CD4-positive, alpha-beta T cell treated with Interleukin-21 for 1 hour (primary cell): ENCODE measurements around the gene MS4A13.
A peak's percentile ranks its signal among the peaks of the same experiment; 100 is the strongest.
"Not testable (repeated sequence)": the region's sequence is repeated elsewhere in the genome, so short reads cannot be mapped to it uniquely, and the experiment has no call there.

ENCODE experiments used
- DNase-seq: peaks from one replicate; pipeline ENCODE4 v3.0.0-alpha.2; 2020

The MS4A13 gene, protein sequence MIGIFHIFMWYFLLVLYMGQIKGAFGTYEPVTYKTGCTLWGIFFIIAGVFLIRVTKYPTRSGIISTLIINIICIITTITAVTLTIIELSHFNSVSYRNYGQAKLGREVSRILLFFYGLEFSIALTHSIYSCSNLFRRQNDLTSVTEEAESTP

DNA sequence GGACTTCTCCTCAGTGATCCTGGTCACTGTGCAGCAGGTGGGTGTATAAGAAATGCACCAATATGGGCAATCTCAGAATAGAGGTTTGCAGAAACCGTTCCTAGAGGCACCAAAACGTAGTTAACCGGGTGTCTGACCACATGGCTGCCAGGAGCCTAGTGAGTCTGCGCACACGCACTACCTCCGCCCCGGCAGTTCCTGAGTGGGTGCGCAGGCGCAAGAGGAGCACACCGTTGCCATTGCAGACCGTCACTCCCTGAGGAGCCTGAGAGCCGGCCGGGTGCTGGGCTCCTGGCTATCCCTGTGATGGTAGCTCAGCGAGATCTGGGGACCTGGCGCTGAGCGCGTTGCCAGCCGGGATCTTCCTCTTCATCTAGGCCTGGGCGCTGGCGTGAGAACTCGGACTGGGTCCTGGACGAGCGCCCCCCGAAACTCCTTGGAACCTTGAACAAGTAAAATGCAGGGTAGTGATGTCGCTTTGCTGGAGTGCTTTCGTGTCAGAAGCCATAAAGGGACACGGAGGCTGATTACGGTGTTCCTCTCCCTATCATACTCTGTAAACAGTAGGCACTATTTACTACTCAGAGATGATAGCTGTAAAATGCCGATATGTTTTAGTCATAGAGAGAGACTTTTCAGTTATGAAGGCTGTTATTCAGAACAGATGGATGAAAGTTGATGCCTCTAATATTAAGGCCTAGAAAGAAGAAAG lies at the start of gene MS4A13:
MS4A13 (plus strand) TSS at position 249 of the 712 bp plus-strand sequence. CDS start 2,692 bp downstream, outside the sequence.
- DNase-seq = no peak

DNA sequence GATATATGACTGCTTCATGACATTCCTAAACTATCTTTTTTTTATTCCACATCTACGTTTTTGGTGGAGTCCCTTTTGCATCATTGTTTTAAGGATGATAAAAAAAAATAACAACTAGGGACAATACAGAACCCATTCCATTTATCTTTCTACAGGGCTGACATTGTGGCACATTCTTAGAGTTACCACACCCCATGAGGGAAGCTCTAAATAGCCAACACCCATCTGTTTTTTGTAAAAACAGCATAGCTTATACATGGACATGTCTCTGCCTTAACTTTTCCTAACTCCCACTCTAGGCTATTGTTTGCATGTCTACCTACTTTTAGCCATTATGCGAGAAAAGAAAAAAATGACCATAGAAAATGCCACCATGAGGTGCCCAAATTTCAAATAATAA lies 46.4 kb upstream of the MS4A13 start:
- DNase-seq = no peak

DNA sequence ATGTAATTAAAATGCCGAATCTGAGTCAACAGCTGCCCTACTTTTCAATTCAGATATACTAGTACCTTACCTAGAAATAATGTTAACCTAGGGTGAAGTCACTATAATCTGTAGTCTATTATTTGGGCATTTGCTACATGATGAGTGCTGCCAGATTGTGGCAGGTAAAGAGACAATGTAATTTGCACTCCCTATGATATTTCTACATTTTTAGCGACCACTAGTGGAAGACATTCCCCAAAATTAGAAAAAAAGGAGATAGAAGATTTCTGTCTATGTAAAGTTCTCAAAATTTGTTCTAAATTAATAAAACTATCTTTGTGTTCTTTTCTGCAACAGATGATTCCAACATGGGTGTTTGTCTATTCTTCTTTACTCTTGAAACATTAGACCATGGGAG lies 45.5 kb upstream of the MS4A13 start:
- no peak for DNase-seq

DNA sequence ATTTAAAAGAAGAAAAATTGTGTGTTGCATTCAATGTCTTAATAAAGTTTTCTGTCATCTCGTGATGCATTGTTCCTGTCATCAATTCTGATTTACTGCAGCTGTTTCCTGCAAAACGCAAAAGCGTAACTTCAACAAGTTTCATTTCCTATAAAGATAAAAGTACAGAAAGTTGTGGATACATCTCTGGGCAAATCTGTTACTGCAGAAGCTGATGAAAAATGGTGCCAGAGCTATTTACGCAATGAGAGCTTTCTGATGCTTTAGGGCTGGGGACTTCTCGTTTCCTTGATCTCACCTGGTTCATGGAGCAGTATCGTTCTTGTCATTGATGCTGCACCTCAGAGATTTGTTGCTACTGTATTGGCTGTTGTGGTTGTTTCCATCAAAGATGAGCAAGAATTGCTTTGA lies 38.2 kb upstream of the MS4A13 start:
- DNase-seq = no peak

DNA sequence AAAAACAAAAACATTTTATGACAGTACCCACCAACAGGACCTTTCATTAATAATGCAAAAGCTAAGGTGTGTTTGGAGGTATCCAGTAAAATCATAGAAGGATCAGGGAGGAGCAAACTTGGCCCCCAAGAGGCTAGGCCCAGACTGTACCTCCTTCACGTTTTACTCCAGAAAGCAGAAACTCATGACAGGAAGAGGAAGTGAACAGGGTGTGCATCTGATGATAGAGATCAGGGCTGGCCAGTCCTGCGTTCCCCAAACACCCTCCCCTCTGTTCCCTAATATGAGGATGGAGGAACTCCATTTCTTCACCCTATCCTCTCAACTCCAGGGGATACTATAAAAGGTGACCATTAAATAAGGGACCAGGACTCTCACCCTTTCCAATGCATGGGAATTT lies 32.8 kb upstream of the MS4A13 start:
- DNase-seq = no peak

DNA sequence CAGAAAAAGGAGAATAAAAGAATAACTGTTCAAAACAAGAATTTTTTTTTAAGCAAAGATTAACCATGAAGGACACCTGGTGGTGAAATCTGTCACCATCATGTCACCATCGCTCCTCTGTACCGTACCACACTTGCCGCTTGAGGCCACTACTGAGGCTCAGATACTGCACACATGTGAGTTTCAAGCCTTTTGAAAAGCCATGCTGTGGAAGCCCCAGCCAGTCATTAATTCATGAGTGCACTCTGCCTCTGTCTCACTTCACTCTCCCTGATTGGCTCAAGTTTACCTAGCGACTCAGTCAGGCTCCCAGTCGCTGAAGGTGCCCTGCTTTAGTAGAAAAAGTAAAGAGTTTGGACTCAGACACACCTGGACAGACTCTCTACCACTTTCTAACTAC lies 29.2 kb upstream of the MS4A13 start:
- peak; percentile 26 for DNase-seq

DNA sequence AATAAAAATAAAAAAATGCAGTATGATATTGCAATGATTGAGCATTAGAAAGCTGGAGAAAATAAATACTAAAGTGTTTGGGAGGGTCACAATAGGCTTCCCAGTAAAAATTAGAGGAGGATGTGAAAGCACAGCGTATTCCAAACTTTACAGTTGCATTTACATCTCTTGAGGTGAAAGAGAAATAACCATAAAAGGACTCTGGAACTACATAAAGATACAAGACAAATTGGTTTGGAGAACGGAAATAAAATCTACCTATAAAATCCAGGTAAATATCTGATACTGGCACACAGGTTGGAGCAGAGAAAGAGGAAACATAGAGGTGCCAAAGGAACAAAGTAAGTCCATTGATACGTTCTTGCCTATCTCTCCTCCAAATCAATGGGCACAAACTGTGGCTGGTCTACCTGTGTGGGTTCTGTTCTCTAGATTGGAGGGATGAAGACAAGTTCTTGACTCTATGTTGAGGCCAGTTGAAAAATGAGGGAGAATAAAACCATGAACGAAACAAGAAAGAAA lies 22.6 kb upstream of the MS4A13 start, which contains the start of gene MS4A12:
MS4A12 (plus strand) TSS at position 291 of the 522 bp plus-strand sequence. CDS start 4,541 bp downstream, outside the sequence.
- DNase-seq = no peak

DNA sequence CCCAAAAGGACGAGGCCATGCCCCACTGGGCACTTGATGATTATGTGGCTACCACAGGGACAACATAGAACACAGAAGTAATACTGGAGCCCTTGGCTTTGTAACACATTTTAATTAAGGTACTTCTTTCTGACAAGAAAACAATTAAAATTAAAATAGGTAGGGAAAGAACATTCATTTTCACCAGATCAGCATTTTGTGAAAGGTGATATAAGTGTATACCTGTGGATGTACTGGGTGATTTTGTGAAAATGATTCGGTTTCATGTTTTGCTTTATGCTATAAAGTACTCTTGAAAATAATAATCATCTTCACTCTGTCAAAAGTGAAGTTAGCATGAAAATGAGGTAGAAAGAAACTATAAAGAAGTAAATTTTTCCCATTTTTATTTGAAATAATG lies 21.7 kb upstream of the MS4A13 start:
- no peak for DNase-seq

DNA sequence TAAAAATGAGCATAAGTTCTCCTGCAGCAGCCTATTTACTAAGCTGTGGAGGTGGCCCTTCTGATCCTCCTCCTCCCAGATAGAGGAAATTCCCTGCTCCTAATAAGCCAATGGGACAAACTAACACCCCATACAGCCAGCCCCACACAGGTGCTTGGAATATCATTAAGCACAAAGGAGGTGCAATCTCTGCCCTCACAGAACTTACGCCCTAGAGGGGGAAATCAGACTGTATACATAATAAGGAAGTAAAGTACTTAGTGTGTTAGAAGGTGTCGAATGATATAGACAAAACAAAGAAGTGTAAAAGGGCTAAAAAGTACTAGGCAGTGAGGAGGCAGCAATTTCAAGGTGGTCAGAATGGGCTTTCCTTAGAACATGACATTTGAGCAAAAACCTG lies 16.8 kb upstream of the MS4A13 start:
- no peak for DNase-seq

DNA sequence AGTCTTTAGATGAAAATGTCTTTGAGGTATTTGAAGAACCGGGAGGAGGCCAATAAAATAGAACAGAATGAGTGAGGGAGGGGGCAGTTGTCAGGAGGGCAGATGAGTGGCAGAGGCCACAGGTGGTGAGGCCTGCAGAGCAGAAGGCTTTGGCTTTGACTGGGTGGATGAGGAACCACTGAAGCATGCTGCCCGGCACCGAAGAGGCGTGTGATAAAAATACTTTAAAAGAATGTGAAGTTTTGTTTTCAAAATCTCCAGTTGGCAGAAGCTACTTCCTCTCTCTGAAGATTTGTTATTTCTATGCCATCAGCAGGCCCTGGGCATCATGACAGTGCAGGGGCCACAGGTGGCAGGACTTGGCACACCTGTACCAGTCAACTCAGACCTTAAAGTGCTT lies 16.3 kb upstream of the MS4A13 start:
- DNase-seq = no peak

DNA sequence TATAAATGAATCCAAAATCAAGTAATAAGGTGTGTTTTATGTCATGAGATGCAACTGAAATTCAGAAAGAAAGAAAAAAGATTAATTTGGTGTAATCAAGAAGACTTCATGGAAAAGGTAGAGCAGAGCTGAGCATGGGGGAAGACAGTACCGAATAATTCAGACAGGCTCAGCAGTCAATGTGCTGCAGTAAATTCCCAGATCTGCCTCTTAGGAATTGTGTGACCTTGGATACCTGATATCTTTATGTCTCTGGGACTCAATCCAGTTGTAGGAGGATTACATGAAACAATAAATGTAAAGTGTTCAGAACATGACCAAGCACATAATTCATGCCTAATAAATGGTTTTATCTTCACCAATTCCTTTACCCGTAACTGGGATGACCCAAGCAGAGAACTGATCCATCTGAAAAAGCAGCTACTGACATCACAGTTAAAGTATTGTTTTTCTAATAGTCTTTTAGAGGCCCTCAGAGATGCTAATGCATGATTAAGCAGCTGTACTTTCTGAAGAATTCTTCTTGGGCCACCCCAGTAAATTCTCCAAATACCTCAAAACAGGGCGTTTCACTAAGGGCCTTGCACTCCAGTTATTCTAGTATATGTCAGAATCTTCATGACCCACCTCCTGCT lies 14.8 kb upstream of the MS4A13 start:
- DNase-seq = no peak

DNA sequence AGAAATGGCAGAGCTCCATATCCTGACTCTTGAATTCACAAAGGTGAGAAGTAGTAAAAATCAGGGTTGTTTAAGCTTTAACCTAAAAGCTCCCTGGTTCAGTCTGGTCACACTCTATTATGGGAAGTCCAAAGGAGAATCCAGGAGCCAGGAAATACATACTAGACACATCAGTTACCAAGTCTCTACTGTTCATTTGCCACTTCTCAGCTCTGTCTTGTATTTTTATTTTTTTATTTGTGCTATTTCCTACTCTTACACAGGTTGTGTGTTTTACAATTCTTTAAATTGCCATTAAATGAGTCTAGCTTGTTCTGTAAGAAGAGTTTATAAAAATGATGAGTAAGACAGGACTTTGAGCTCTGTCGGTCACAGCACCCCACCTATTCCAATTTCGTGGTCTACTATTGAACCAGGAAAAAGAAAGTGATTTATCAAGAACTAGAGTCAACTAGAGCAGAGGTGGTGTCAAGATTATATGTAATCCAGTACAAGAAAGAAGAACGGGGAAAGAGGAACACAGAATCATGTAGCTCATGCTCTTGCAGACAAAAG lies 12.9 kb upstream of the MS4A13 start:
- no peak for DNase-seq

DNA sequence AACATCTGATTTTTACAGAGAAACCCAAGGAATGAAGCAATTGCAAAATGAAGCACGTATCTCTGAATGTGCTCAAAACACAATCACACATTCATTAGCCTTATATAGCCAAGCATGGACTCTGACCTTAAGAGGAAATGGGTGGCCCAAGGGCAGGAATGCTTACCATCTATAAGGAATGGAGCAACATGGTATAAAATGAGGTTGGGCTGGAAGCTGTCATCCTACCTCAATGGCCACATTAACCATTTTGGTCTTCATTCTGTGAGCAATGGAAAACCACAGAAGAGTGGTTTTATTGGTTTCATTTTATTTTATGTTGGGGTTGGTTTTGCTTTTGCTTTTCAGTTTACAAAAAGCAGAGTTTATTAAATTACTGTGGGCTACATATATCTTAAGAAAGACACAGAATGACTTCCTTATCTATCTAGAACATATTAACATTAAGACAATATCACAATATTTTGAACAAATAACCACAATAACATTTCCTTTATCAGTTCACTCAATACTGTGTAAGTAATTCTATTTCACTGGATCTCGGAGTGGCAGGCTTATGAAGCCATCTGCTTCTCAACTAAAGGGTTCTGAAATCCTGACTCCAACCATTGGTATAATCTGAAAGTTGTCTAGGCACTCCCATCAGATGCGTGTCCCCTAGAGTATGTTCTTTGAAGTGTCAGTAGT lies 10.8 kb upstream of the MS4A13 start:
- DNase-seq = peak; percentile 6

DNA sequence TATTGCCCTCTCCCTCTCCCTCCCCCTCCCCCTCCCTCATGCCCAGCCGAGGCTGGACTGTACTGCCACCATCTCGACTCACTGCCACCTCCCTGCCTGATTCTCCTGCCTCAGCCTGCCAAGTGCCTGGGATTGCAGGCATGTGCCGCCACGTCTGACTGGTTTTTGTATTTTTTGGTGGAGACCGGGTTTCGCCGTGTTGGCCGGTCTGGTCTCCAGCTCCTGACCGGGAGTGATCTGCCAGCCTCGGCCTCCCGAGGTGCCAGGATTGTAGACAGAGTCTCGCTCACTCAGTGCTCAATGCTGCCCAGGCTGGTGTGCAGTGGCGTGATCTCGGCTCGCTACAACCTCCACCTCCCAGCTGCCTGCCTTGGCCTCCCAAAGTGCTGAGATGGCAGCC lies 5.6 kb upstream of the MS4A13 start:
- DNase-seq = not testable (repeated sequence)

DNA sequence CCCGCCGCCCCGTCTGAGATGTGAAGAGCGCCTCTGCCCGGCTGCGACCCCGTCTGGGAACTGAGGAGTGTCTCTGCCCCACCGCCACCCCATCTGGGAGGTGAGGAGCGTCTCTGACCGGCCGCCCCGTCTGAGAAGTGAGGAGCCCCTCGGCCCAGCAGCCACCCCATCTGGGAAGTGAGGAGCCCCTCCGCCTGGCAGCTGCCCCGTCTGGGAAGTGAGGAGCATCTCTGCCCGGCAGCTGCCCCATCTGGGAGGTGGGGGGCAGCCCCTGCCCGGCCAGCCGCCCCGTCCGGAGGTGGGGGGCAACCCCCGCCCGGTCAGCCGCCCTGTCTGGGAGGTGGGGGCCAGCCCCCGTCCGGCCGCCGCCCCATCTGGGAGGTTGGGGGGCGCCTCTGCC lies 5.0 kb upstream of the MS4A13 start:
- DNase-seq = not testable (repeated sequence)

DNA sequence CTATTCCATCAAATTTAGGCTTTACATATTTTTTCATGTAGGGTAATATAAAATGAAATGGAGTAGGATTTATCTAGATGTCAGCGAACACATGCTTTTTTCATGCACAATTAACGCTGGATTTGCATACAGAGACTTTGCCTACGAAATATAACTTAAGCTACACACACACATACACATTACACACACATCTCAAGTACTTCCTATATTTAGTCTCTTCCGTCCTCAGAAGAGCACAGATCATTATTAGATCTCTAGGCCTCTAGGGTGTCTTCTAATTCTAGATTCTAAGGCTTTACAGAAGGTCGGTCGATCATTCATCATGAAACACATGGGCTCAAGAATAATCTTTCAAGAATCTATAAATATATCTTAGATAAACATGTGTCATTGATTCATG lies 3.8 kb upstream of the MS4A13 start:
- no peak for DNase-seq

DNA sequence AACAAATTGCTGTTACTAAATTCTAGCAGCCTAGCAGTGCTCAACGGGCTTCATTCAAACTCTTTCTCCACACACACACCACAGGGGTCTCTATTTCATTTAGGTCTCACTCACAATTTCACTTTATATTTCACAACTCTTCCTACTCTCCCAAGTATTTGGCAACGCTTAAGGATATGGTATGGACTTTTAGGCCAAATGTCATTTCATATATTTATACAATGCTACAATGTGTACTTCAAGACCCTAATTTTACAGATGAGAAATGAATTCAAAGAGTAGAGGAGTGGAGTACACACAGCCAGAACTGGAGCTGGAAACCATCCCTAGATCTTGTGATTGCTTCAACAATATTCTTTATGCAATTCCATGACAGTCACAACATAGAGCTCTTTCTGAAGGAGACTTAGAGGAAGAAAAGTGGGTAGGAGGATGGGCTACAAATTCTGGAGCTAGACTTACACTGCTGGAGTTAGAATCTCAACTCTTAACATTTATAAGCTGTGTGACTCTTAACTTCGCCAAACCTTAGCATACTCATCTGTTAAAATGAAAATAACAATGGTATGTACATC lies 2.5 kb upstream of the MS4A13 start:
- DNase-seq = no peak

DNA sequence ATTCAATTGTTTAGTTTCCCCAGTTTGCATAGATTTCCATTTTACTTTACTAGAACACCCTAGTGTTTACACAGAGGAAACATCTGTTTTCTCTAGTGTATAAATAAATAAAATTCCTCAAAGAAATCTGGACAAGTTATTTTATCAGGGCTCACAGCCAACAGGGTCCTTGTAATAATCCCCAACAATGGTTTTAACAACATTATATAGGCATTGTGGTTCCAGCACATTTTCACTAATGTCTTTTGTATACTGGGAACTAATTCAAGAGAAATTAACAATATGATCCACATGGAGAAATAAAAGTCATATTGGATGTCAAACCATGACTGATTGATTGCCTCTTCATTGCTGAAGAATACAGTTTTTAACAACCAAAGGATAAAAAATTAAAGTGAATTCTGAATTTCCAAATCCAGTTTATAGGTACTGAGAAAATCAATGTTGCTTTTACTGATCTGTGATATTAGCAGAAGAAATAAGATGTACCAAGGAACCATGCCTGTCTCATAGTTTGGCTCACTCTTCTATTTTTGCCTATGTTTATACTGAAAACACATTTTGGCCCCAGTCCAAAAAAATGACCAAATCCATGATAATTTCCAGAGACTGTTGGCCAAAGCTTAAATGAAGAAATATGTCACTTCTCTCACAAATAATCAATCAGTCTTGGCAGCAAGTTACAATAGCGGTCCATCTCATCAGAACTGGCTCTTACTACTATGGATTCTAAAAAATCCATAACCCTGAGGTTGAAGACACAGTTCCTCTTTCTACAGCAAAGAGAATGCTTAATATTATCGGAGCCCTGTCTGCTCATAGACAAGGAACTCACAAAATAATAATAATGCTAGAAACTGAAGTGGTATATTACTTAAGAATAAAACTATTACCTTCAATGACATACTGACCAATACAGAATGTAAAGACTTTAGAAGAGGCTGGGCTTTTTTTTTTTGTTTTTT lies 1.4 kb upstream of the MS4A13 start:
- no peak for DNase-seq

DNA sequence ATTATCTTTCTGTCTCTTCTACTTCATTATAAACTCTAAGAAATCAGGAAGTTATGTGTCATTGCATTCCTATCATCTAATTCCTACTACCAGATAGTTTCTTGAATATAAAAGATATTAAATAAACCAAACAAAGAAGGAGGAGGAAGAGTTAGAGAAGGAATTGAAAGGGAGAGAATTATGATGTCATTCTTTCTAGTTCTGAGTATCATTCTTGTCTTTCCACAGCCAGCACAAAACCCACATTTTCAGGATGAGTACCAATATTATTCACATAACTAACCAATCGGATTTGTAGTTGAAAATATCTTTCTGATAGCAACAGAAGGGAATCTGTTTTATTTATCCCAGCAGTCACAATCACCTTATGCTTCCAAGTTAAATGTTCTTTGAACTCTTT lies 13.3 kb downstream of the MS4A13 start:
- no peak for DNase-seq

DNA sequence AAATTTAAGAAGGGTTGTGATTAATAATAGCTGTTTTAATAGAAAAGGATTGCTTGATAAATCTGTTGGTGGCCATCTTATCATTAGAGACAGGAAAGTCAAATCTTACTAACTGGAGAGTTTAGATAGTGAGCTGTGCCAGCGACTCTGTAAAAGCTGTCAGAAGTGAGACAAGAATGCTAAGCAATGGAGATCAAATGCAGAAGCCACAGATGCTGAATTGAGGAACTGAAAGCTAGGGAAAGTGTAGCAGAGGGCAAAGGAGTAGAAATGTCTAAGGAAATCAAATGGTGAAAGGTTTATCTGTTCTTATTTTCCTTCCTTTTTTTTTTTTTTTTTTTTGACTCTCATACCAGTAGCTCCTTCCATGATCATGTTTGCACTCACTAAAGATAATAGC lies 13.7 kb downstream of the MS4A13 start:
- no peak for DNase-seq

DNA sequence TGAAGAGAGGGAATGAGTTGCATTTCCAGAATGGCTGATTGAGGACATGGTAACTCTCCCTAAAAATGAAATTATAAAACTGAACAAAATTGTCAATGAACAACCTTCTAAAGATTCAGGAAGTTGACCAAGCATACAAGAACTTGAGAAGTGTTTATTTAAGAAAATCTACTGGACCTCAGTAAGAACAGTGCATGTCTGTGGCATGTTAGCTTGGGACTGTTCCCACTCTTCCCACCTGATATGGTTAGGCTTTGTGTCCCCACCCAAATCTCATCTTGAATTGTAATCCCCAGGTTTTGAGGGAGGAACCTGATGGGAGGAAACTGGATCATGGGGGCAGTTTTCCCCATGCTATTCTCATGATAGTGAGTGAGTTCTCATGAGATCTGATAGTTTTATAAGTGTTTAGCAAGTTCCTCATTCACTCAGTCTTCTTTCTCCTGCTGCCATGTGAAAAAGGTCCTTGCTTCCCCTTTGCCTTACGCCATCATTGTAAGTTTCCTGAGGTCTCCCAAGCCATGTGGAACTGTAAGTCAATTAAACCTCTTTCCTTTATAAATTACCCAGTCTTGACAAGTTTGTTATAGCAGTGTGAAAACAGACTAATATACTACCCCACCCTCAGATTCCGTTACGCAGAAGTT lies 15.4 kb downstream of the MS4A13 start:
- no peak for DNase-seq
